Measurements from ENCODE around the gene SCARF2.

The SCARF2 gene

GRCh38 chr22:20464912-20465758 is 27.5 kb upstream of the SCARF2 start:
- DNase-seq (ENCODE audit: low read depth), result no peak
- H3K4me3 ChIP-seq (ENCODE audit: low read depth, low read length), result no peak overlapping the region
- no peak for TF ChIP-seq CTCF (IDR thresholded peaks at IDR 0.05; ENCODE audit: insufficient read depth, low read depth, low read length, missing control alignments)

GRCh38 chr22:20464096-20464614 is 26.5 kb upstream of the SCARF2 start:
- no peak overlapping the region for H3K4me3 ChIP-seq (ENCODE audit: low read depth, low read length)
- DNase-seq (ENCODE audit: low read depth), result peak; percentile 75
- TF ChIP-seq CTCF (IDR thresholded peaks at IDR 0.05; ENCODE audit: insufficient read depth, low read depth, low read length, missing control alignments), result no peak

GRCh38 chr22:20463324-20464095 is 25.9 kb upstream of the SCARF2 start:
- no peak overlapping the region for H3K4me3 ChIP-seq (ENCODE audit: low read depth, low read length)
- no peak for TF ChIP-seq CTCF (IDR thresholded peaks at IDR 0.05; ENCODE audit: insufficient read depth, low read depth, low read length, missing control alignments)
- peak; percentile 45 for DNase-seq (ENCODE audit: low read depth)

- DNase-seq (ENCODE audit: low read depth), result no peak
- H3K4me3 ChIP-seq (ENCODE audit: low read depth, low read length), result no peak overlapping the region
- no peak for TF ChIP-seq CTCF (IDR thresholded peaks at IDR 0.05; ENCODE audit: insufficient read depth, low read depth, low read length, missing control alignments)
These were observed 22.2 kb upstream of the SCARF2 start for GRCh38 chr22:20459862-20460261.

DNA sequence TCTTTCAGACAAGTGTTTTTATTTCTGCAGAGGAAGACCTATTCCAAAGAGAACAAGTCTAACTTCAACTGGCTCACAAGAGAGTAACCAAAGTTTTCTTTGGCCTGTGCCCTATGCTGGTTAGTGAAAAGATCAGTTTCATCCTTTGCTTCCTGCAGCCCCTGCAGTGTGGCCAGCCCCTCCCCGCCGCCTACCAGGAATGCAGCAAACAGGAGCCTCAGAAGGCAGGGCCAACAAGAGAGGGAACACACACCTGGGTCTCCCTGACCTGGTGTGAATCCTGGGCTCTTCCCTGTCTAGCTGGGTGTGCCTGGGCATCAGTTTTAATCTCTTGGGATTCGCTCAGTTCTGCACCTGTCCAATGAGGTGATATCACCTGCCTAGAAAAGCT is 21.5 kb upstream of the SCARF2 start:
- DNase-seq (ENCODE audit: low read depth), result no peak
- TF ChIP-seq CTCF (IDR thresholded peaks at IDR 0.05; ENCODE audit: insufficient read depth, low read depth, low read length, missing control alignments), result no peak

DNA sequence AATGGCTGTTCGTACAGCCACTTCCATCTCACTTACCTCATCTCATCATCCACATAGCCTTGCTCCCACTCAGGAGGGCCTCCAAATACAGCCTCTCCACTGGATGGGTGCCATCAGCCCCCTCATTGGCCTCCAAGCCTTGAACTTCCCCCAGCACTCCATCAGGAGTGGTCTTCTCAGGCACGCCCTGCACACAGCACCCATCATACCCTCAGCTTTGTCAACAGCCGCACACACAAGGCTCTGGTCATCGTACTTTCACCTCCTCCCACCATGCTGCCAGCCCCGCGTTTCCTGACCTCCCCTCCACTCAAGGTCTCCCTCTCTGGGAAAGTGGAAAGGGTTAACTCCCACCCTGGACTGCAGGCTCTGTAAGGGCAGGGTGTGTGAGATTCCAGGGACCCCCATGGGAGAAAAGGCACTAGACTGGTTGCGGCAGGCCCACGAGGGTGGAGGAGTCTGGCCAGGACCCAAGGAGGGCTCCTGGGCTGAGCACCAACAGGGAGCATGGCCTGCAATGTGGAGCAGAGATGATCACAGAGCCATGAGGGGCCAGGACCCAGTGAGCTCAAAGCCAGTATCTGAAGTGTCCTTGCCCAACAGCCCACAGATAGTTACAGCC is 21.0 kb upstream of the SCARF2 start:
- no peak overlapping the region for H3K4me3 ChIP-seq (ENCODE audit: low read depth, low read length)
- no peak for TF ChIP-seq CTCF (IDR thresholded peaks at IDR 0.05; ENCODE audit: insufficient read depth, low read depth, low read length, missing control alignments)
- no peak for DNase-seq (ENCODE audit: low read depth)

More for the DNA sequence above, 21.5 kb upstream of the SCARF2 start:
- H3K4me3 ChIP-seq (ENCODE audit: low read depth, low read length), result no peak overlapping the region
